Measurements from ENCODE around the gene DENND1C.

- TF ChIP-seq CTCF (IDR thresholded peaks at IDR 0.05) = no peak
- peak; percentile 80 for TF ChIP-seq EZH2 (IDR thresholded peaks at IDR 0.05)
Observed at GRCh38 chr19:6464070-6464873, 17.3 kb downstream of the DENND1C start, which contains the start of gene CRB3.

Measured in neural progenitor cell (in vitro differentiated cells).